Mesothelial cell of epicardium (in vitro differentiated cells): Measurements from ENCODE around the gene ADAM12. TPM values are rescaled to one million over a fixed set of nuclear protein-coding genes. Genes with fewer than 3 reads are reported as not detected.

Experiments
- DNase-seq, 2 experiments: peaks; one replicate each; pipeline ENCODE4 v3.0.0; 2021; ENCODE audit warnings: low spot score in 2 of 2; ENCODE audit not compliant: unreplicated experiment in 2 of 2
- H3K27ac Mint-ChIP-seq: 2 replicates; pipeline ENCODE4 v1.8.0; 2021; ENCODE audit warnings: mixed read lengths
- H3K27me3 Mint-ChIP-seq: 2 replicates; pipeline ENCODE4 v1.8.0; 2021; ENCODE audit warnings: low read depth, mixed read lengths
- H3K36me3 Mint-ChIP-seq: 2 replicates; pipeline ENCODE4 v1.8.0; 2021; ENCODE audit warnings: mixed read lengths
- H3K4me1 Mint-ChIP-seq: 2 replicates; pipeline ENCODE4 v1.8.0; 2021; ENCODE audit warnings: mixed read lengths
- H3K4me3 Mint-ChIP-seq: 2 replicates; pipeline ENCODE4 v1.8.0; 2021; ENCODE audit warnings: mild to moderate bottlenecking, moderate library complexity, mixed read lengths
- H3K9me3 Mint-ChIP-seq: 2 replicates; pipeline ENCODE4 v1.8.0; 2021; ENCODE audit warnings: mixed read lengths
- total RNA-seq: library from RNA; stranded (reverse); gene quantifications from 3 replicates; pipeline ENCODE4 v1.2.1, GENCODE V29; 2021
- TF ChIP-seq, protein P1 (sequence below): fragments of 200-600 bp; sonication (generic); IDR thresholded peaks from one replicate; pipeline ENCODE4 v1.5.0; 2021; ENCODE audit warnings: antibody characterized with exemption; ENCODE audit not compliant: unreplicated experiment

The ADAM12 gene
- total RNA-seq, 1 donor from 2014 or later, result 13.3 TPM

DNA sequence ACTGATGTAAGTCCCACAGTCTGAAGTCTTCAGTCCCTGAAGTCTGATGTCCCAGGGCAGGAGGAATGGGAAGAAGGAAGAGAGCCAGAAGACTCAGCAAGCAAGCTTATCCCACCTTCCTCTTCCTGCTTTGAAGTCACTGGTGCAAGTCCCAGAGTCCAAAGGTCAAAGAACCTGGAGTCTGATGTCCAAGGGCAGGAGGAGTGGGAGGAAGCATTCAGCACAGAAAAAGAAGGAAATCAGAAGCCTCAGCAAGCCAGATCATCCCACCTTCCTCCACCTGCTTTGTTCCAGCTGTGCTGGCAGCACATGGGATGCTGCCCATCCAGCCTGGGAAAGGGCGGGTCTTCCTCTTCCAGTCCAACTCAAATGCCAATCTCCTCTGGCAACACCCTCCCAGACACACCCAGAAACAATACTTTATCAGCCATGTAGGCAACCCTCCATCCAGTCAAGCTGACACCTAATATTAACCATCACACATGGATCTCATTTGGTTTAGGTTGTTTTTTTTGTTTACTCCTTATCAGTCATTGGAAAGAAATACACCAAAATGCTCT is 50.9 kb downstream of the ADAM12 start:
- TF ChIP-seq, protein P1, sequence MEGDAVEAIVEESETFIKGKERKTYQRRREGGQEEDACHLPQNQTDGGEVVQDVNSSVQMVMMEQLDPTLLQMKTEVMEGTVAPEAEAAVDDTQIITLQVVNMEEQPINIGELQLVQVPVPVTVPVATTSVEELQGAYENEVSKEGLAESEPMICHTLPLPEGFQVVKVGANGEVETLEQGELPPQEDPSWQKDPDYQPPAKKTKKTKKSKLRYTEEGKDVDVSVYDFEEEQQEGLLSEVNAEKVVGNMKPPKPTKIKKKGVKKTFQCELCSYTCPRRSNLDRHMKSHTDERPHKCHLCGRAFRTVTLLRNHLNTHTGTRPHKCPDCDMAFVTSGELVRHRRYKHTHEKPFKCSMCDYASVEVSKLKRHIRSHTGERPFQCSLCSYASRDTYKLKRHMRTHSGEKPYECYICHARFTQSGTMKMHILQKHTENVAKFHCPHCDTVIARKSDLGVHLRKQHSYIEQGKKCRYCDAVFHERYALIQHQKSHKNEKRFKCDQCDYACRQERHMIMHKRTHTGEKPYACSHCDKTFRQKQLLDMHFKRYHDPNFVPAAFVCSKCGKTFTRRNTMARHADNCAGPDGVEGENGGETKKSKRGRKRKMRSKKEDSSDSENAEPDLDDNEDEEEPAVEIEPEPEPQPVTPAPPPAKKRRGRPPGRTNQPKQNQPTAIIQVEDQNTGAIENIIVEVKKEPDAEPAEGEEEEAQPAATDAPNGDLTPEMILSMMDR, result no peak
- H3K36me3 Mint-ChIP-seq, result no peaks in the 10 kb centered on the region
- H3K27ac Mint-ChIP-seq, result no peak overlapping the region
- peaks cover 9% of the 10 kb centered on the region for H3K4me1 Mint-ChIP-seq
- DNase-seq, result no peak
- H3K4me3 Mint-ChIP-seq, result no peak overlapping the region
- no peaks in the 10 kb centered on the region for H3K9me3 Mint-ChIP-seq
- H3K27me3 Mint-ChIP-seq, result peaks cover 22% of the 10 kb centered on the region

DNA sequence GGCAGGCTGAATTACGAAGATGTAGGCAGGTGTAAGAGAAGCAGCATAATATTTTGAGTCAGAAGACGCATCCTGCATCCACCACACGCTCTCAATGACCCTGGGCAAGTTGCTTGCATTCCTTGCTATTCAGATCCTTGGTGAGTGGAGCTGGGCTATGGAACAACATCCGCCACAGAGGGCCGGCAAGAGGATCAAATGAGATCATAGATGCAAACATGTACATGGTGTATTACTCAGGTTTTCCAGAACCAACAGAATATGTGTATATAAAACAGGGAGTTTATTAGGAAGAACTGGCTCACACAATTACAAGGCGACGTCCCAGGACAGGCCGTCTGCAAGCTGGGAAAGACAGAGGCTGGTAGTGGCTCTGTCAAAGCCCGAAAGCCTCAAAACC is 51.5 kb downstream of the ADAM12 start:
- Mint-ChIP-seq H3K4me1 (peaks cover 9% of the 10 kb centered on the region), H3K27me3 (peaks cover 20% of the 10 kb centered on the region), H3K36me3 (no peaks in the 10 kb centered on the region), H3K4me3 (no peak overlapping the region), H3K27ac (no peak overlapping the region), H3K9me3 (no peaks in the 10 kb centered on the region)
- DNase-seq, result no peak
- TF ChIP-seq, protein P1, result no peak

DNA sequence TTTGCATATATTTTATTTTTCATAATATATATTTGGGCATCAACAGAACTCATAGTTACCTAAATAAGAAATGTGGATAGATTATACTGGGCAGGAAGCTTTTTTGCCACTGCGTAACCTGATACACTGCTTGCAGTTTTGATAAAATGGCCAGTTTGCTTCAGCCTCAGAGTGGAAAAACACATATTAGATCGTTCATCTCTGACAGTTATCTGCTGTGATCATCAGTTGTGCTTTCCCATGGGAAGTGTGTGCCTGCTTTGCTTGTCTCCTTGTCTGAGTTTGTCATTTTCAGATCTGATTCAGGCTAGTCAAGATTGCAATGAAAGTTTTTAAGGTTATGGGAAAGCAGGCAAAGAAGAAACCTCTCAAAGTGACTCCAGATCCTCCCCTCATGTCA is 54.0 kb downstream of the ADAM12 start:
- Mint-ChIP-seq H3K27me3 (peaks cover 9% of the 10 kb centered on the region), H3K4me3 (no peak overlapping the region), H3K9me3 (no peaks in the 10 kb centered on the region), H3K36me3 (no peaks in the 10 kb centered on the region), H3K27ac (no peak overlapping the region), H3K4me1 (peaks cover 9% of the 10 kb centered on the region)
- TF ChIP-seq, protein P1, result no peak
- no peak for DNase-seq

DNA sequence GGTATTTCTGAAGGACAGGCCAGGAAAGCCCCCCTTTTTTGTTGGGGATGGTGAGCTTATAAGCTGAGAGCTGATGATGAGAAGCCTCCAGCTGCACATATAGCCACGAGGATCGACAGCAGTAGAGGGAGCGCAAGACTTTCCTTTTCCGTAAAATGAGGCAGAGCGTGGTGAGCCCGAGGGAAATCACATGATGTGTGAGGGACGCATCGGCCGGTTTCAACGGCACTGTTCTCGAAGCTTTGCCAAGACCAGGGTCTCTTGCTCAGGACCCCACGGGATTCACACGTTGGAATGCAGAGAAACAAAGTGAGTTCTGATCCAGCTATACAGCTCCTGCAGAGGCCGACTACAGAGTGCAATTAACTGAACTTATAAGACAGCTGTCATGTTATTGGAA is 55.7 kb downstream of the ADAM12 start:
- no peak overlapping the region for H3K4me3 Mint-ChIP-seq

DNA sequence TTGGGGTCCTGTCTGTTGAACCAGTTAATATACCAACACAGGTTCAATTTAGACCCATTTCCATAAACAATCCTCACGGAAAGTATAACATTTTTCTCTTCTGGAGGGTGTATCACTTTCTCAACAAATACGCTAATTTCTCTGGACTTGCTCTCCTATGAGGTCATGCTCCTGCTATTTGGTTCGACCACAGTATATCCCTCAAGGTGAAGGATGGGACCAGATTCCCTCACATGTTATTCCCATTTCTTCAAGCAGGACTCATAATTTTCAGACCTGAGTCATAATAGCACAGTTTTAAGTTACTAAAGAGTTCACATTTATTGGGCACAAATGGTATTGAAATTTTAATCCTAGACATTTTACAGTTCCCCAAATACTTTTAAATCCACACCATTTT is 57.2 kb downstream of the ADAM12 start:
- TF ChIP-seq, protein P1, result no peak
- Mint-ChIP-seq H3K4me1 (peaks cover 9% of the 10 kb centered on the region), H3K4me3 (no peak overlapping the region), H3K36me3 (no peaks in the 10 kb centered on the region), H3K27me3 (peaks cover 2% of the 10 kb centered on the region), H3K27ac (no peak overlapping the region), H3K9me3 (no peaks in the 10 kb centered on the region)
- no peak for DNase-seq

More for the DNA sequence above, 55.7 kb downstream of the ADAM12 start:
- Mint-ChIP-seq H3K9me3 (no peaks in the 10 kb centered on the region), H3K36me3 (no peaks in the 10 kb centered on the region), H3K27me3 (peaks cover 4% of the 10 kb centered on the region), H3K27ac (no peak overlapping the region), H3K4me1 (peaks cover 9% of the 10 kb centered on the region)
- DNase-seq, result no peak
- TF ChIP-seq, protein P1, result no peak

DNA sequence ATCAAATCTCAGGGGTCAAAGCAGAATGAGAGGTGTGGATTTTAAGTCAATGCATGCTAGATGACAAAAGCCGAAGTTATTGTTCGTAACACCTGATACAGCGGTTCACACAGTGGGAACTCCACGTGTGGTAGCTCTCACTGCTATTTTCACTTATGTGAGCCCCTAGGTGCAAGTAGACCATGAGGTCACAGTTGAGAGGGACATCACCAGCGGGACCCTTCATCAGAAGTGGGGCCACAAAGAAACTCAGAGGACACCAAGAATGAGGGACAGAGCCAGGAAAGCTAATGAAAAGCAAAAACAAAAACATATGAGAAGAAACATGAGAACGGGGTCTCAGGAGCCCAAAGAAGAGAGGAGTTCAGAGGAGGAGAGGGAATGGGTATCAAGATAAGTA is 63.5 kb downstream of the ADAM12 start:
- Mint-ChIP-seq H3K27ac (no peak overlapping the region), H3K27me3 (no peaks in the 10 kb centered on the region), H3K4me1 (peaks cover 16% of the 10 kb centered on the region), H3K4me3 (no peak overlapping the region), H3K9me3 (peaks cover 10% of the 10 kb centered on the region), H3K36me3 (no peaks in the 10 kb centered on the region)
- no peak for DNase-seq
- TF ChIP-seq, protein P1, result no peak
